Neural progenitor cell (in vitro differentiated cells): Measurements from ENCODE around the gene TCF7L2.

Experiments
- EZH2 ChIP-seq: fragments of 200-600 bp; sonication (generic); IDR thresholded peaks from 2 replicates; pipeline ENCODE4 v1.6.1; 2017; ENCODE audit warnings: antibody characterized with exemption, mild to moderate bottlenecking, moderate library complexity
- EZH2phosphoT487 ChIP-seq: fragments of 200-600 bp; sonication (generic); IDR thresholded peaks from 2 replicates; pipeline ENCODE4 v1.6.1; 2017; ENCODE audit warnings: antibody characterized with exemption
- TF ChIP-seq, protein P1 (sequence below): fragments of 200-600 bp; sonication (generic); IDR thresholded peaks from 2 replicates; pipeline ENCODE4 v1.5.1; 2017; ENCODE audit warnings: antibody characterized with exemption, mild to moderate bottlenecking

DNA sequence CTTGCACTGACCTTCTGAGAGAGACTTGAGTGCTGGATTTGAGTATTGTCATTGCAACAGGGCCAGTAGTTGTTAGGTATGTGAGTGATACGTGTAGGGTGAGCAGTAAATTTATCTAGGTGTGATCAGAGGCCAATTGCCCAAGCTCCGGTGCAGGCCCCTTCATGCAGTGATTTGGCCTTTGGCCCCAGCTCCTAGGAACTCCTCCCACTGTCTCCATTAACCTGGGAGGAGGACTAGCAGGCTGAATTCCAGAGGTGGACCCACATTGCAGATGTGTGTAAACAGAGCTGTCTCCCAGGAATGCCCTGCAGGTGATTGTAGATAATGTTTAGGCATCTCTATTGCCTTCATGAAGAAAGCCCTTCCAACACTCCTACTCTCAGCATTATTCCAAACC, 19.5 kb downstream of the TCF7L2 start:
- TF ChIP-seq EZH2, result no peak
- TF ChIP-seq, protein P1, sequence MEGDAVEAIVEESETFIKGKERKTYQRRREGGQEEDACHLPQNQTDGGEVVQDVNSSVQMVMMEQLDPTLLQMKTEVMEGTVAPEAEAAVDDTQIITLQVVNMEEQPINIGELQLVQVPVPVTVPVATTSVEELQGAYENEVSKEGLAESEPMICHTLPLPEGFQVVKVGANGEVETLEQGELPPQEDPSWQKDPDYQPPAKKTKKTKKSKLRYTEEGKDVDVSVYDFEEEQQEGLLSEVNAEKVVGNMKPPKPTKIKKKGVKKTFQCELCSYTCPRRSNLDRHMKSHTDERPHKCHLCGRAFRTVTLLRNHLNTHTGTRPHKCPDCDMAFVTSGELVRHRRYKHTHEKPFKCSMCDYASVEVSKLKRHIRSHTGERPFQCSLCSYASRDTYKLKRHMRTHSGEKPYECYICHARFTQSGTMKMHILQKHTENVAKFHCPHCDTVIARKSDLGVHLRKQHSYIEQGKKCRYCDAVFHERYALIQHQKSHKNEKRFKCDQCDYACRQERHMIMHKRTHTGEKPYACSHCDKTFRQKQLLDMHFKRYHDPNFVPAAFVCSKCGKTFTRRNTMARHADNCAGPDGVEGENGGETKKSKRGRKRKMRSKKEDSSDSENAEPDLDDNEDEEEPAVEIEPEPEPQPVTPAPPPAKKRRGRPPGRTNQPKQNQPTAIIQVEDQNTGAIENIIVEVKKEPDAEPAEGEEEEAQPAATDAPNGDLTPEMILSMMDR, result no peak
- TF ChIP-seq EZH2phosphoT487, result no peak
